ENCODE measurements around the gene POR.

- TF ChIP-seq POLR2A (IDR thresholded peaks at IDR 0.05; ENCODE audit: low read depth): no peak
- TF ChIP-seq, protein P1, sequence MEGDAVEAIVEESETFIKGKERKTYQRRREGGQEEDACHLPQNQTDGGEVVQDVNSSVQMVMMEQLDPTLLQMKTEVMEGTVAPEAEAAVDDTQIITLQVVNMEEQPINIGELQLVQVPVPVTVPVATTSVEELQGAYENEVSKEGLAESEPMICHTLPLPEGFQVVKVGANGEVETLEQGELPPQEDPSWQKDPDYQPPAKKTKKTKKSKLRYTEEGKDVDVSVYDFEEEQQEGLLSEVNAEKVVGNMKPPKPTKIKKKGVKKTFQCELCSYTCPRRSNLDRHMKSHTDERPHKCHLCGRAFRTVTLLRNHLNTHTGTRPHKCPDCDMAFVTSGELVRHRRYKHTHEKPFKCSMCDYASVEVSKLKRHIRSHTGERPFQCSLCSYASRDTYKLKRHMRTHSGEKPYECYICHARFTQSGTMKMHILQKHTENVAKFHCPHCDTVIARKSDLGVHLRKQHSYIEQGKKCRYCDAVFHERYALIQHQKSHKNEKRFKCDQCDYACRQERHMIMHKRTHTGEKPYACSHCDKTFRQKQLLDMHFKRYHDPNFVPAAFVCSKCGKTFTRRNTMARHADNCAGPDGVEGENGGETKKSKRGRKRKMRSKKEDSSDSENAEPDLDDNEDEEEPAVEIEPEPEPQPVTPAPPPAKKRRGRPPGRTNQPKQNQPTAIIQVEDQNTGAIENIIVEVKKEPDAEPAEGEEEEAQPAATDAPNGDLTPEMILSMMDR (IDR thresholded peaks at IDR 0.05): no peak
These were observed 38.5 kb downstream of the POR start for GRCh38 chr7:75953431-75953830.

Data from esophagus muscularis mucosa (tissue), 3 donors.